Cardiac ventricle fibroblast (primary cell): ENCODE measurements around the gene HABP2. TPM values are rescaled to one million over a fixed set of nuclear protein-coding genes. Genes with fewer than 3 reads are reported as not detected.

ENCODE experiments used
- total RNA-seq: library from RNA; depleted of rRNA; stranded (reverse); fragments of >200 nt; gene quantifications from 2 replicates; pipeline ENCODE4 v1.2.3, GENCODE V29; 2015

Gene HABP2
- total RNA-seq: not detected in 2 replicates

DNA sequence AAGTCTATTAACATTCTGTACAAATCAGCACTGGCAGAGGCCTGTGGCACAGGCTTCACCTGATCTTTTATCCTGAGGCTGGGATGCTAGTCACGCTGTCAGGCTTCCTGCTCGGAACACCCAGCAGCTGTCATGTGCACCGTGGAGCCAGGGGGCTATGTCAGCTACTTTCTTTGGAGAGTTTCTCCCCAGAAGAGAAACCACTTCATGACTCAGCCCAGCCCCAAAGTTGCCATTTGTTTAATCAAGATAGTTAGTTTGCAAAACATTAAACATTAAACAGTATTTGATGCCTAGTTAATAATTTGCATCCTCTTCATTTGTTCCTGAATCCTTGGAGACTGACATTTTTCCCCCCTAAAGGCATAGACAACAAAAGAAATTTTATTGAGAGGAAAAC lies at the start of gene HABP2:
Gene HABP2, plus strand, starts transcription at position 353 of the 400 bp plus-strand sequence. CDS start 69 bp downstream, outside the sequence.

Other genes starting within 250 kb of the HABP2 start
- gene NRAP, start 111.0 kb downstream of the HABP2 start, total RNA-seq: not detected in 2 replicates
- gene CASP7, start 126.9 kb downstream of the HABP2 start, total RNA-seq: 19.3 and 21.8 TPM in 2 replicates
- not detected in 2 replicates for gene PLEKHS1, start 198.6 kb downstream of the HABP2 start, total RNA-seq